CD4-positive, alpha-beta T cell treated with Interleukin-21 for 1 hour (primary cell): Measurements from ENCODE around the gene ZNF276.
A peak's percentile ranks its signal among the peaks of the same experiment; 100 is the strongest.
"Not testable (repeated sequence)": the region's sequence is repeated elsewhere in the genome, so short reads cannot be mapped to it uniquely, and the experiment has no call there.

Experiments used
- DNase-seq: peaks from one replicate; pipeline ENCODE4 v3.0.0-alpha.2; 2020

The ZNF276 gene

DNA sequence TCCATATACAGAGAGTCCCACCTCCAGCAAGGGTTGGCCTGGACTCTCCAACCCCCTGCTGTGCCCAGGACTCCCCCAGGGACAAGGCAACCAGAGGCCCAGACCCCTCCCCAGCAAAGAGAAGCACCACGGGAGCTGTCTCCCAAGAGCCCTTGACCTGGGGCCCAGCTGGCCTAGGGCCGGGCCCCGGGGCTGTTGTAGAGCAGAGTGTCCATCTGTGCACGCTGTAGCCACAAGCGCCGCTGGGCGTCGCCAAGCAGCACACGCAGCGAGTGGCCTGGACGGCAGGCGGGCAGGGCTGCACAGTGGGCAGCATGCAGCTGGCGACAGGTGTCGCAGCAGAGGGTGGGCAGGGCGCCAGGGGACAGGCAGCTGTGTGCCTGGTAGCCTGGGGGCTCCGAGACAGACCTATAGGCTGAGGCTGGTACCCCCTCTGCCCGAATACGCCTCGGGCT, 24.1 kb upstream of the ZNF276 start:
- DNase-seq = no peak

DNA sequence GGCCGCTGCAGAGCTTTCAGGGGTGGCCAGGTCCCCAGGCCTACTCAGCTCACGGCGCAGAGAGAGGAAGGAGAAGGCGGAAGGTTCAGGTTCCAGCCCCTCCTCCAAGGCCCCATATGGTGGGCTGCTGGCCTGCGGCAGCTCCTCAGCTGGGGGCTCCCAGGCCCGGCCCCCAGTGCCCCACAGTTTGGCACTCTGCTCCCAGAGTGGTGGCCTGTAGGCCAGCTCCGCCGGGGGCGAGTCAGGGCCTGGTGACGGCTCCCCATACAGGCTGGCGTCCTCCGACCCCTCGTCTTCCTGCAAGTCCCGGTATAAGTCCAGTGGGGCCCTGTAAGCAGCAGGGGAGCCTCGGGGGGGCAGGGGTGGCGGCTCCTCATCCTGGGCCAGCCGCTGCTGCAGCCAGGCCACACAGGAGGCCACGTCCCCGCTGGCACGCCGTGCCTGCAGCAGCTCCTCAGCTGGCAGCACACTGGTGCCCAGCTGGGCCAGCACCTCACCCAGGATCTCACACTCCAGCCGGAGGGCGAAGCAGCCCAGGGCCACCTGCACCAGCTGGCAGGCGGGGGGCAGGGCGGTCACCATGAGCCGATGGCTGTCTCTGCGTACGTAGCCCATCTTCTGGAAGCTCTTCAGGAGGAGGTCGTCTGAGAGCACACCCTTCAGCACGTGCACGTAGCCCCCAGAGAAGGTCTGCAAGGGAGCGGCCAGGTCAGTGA, 23.6 kb upstream of the ZNF276 start:
- DNase-seq = no peak

DNA sequence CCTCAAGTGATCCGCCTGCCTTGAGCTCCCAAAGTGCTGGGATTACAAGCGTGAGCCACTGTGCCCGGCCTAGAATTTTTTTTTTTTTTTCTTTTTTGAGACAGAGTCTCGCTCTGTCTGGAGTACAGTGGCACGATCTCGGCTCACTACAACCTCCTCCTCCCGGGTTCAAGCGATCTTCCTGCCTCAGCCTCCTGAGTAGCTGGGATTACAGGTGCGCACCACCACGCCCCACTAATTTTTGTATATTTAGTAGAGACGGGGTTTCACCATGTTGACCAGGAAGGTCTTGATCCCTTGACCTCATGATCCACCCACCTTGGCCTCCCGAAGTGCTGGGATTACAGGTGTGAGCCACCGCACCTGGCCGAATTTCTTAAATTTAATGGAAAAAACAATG, 22.6 kb upstream of the ZNF276 start:
- DNase-seq = not testable (repeated sequence)

DNA sequence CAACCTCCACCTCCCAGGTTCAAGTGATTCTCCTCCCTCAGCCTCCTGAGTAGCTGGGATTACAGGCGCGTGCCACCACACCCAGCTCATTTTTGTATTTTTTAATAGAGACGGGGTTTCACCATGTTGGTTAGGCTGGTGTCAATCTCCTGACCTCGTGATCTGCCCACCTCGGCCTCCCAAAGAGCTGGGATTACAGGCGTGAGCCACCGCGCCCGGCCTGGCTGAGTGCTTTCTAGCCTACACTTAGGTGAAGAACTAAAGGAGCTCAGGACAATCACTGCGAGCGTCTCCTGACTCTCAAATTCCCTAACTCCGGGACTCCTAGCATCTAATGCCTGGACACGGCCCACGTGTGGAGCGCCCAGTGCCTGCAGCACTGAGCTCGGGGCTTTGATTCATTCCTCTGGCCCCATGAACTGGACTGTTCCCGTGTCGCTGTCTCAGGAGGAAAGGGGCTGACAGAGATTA, 21.7 kb upstream of the ZNF276 start:
- DNase-seq = not testable (repeated sequence)

DNA sequence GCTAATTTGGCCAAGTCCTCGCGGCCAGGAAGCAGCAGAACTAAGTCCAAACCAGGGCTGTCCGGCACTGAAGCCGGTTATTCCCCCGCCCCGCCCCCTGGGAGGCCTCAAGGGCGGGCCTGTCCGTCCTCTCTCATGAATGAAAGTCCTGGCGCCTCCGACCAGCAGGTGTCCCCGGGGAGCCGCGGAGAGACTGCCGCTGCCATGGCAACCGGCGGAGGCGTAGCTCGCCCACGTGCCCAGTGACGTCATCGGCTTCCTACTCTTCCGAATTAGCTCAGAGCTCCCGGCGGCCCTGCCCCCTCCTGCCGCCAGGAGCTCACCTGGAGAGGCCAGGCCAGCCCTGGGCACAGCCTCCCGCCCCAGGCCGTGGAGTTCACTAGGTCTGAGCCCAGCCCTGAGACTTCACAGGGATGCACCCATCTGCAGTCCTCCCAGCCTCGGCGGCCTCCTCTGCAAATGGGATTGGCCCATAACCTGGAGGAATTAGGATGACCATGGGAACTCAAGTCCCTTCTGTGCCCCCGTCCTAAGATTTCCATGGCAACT, 21.2 kb upstream of the ZNF276 start:
- peak; percentile 96 for DNase-seq

DNA sequence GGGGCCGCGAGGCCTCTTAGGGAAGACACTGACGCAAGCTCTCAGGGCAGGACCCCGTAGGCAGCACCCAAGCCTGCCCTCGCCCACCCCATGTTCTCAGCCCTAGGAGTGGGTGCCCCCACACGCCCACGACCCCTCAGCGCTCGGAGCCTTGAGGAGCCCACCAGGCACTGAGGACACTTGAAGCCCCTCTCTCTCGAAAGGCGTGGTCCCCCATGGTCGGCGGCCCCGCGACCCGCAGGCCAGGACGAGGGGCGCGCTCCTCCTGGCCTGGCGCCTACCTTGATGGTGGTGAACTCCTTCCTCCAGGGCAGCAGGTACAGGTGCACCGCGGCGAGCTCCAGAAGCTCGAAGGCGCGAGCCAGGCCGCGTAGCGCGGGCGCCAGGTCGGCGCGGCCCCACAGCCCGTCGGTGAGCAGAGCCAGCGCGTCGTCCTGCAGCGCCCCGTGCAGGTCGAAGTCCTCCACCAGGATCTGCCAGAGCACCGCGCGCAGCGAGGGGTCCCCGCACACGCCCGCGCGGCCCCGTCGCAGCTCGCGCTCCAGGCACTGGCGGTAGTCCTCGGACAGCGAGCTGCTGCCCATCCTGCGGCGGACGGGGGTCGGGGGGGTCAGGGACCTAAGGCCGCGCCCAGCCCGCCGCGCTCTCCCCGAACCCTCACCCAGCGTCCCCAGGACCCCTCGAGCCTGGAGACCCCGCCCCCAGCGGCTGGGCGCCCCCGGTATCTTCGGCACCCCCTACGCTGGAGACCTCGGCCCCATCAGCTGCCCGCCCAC, 20.5 kb upstream of the ZNF276 start:
- peak; percentile 57 for DNase-seq

DNA sequence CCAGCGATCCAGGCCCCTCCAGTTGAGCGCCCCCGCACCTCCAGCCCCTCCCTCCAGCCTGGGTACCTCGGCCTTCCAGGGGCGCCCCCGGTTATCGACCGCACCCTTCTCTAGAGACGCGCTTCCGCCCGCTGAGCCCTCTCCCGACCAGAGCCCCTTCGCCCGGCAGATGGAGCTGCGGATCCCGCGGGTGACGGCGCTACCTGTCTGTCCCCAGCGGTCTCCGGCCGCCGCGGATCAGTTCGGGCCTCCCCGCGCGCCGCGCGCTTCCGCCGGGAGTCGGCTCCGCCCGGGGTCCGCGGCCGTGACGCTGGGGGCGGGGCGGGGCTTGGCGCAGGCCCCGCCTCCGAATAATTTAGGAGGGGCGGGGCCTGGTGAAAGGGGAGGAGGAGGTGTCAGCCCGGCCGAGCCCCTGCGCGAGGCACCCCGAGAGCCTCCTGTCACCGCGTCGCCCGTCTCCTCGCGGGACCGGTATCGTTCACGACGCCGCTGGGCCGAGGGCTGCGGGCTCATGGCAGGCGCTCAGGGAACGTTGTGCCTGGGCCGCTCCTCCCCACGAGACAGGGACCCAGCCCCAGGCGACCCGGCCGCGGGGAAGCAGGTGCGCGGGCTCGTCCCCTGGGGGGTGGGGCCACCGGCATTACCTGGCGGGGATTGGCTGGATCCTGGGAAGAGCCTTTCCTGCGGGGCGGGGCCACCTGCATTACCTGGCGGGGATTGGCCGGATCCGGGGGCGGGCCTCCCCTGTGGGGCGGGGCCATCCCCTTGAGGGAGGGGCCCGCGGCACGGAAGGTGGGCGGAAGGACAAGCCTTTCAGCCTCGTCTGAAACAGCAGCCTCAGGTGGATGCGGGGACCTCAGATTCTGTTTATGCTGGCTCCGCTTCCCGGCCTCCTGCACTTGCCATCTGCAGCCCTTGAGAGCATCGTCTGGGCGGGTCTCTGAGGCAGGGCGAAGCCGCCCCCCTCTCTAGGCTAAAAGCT, 19.6 kb upstream of the ZNF276 start, which contains the start of gene SPATA2L:
Gene SPATA2L (minus strand): TSS at position 281 of the 982 bp plus-strand sequence. CDS start 473 bp downstream, outside the sequence.
- DNase-seq = peak; percentile 97

DNA sequence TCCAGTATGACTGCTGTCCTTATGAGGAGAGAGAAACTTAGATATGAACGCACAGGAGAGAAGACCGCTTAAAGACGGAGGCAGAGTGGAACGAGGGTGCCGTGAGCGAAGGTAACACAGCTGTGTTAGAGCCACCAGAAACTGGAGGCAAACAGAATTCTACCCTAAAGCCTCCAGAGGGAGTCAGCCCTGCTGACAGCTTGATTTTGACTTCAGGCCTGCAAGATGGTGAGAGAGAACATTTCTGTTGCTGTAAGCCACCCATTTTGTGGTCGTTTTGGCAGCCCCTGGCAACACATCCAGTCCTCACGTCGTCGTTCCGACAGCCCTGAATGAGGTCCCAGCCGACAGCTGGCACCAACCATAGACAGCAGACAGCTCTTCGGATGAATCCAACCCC, 17.1 kb upstream of the ZNF276 start:
- no peak for DNase-seq

DNA sequence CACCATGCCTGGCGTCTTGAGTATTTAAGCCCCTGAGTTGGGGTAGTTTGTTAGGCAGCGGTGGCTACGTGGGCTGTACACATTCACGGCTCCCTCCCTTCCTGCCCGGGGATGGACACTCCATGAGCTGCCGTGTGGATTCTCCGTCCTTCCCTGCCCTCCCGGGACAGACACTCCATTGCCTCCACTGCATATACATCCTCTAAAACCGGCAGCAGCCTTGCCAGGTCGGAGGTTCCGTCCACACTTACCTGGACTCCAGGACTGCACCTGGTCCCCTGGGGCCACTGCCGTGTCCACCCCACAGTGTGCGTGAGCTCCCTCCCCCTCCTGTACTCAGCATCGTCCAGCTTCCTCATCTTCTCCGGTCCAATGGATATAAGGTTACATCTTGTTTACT, 16.3 kb upstream of the ZNF276 start:
- DNase-seq = no peak

DNA sequence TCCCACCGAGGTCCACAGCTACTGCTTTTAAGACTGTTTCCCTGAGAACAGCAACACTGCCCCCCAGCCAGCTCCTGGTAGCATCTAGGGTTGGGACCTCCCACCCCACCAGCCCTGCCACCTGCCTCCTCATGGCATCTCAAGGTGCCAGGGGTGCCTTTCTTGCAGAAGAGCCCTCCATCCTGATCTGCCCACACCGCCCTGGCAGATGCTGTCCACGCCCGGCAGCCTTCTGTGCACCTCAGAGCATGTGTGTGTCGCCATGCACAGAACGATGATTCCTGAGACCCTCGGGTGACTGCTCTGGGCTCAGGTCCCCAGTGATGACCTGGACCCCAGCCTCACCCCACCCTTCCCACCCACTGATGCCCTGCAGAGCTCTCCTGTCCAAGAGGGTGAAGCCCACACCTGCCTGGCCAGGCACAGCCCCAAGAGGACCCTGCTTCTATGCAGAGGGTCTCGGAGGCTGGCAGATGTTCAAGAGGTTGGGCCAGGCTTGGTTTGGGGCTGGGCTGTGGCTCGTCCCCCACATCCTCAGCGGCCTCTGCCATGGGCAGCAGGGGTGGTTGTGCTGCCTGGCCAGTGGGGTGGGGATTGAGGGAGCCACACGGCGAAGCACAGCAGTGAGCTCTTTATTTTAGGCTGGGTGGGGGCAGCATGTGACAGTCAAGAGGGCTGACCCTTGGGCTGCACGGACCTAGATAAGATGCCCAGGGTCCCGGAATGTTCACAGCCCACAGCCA, 14.6 kb upstream of the ZNF276 start:
- no peak for DNase-seq

DNA sequence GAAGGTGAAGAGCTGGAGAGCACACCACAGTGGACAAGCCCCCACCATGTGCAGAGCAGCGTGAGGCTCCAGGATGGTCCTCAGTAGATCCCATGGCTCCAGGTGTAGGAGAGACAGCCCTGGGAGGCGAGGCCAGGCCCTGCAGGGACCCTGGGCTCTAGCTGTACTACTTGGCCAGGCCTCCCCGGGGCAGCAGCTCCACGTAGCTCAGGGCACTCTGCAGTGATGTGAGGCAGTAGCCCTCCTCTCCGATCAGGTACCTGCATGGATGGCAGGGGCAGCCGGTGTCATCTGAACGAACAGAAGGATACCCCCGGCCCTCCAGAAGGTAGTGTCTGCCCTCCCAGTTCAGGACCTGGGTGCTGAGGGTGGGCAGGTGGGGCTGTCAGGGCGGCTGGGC, 13.6 kb upstream of the ZNF276 start:
- DNase-seq = no peak

DNA sequence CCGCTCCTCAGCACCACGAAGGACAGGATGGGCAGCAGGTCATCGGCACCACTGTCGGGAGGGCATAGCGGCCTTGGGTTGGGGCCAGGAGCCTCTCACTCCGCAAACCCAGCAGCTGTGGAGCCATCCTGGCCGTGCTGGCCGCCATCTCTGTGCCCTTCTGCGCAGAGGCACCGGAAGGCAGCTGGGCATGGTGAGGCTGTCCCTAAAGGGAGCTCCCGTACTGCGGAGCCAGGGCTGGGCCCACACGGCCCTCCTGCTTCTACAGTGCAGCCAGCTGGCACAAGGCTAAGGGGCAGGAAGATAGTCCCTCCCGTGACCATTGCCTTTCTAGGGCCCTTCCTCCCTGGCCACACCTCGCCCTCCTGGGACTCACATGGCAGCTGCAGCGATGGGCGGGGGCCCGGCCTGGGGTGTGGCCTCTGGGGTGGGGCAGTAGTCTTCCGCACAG, 12.8 kb upstream of the ZNF276 start:
- no peak for DNase-seq

DNA sequence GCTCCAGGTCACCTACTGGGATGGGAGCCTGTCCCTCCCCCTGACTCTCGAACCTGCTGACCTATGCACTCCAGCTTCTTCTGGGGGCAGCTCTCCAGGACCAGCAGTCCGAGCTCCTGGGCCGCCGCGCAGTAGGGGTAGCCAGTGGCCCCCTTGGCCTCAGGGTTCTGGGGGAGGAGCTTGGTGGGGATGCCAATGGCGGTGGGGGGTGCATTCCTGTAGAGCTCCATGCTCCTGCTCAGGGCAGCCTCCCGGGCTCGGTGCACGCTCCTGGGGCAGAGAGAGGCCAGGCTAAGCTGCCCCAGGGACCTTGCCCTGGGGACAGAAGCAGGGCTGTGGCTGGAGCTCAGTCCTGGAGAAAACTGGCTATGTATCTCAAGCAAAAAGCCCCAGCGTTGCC, 12.2 kb upstream of the ZNF276 start:
- DNase-seq = no peak

DNA sequence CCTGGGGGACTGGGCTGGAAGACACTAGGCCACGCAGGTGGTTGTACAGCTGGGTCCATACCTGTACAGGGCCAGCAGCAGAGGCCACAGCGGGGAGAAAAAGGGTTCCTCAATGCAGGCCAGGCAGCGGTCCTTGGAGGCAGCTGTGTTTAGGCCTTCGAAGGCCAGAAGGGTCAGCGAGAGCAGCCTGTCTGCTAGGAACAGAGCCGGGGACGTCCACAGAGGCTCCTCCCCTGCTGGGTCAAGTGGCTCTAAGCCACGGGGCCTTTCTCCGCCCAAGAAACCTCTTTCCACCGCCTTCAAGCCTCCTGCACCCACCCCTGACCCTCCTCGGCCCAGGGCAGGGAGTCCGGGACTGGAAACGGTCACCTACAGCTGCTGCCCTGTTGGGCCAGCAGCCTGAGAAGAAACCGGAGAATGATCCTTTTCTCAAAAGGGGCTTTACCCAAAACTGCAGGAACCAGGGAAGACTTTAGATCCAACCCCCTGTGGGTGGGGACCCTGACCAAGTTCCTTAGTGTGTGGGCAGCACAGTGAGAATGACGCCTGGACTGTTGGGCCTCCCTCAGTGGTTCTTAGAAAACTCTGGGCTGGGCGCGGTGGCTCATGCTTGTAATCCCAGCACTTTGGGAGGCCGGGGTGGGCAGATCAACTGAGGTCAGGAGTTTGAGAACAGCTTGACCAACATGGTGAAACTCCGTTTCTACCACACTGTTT, 11.5 kb upstream of the ZNF276 start:
- DNase-seq = no peak

DNA sequence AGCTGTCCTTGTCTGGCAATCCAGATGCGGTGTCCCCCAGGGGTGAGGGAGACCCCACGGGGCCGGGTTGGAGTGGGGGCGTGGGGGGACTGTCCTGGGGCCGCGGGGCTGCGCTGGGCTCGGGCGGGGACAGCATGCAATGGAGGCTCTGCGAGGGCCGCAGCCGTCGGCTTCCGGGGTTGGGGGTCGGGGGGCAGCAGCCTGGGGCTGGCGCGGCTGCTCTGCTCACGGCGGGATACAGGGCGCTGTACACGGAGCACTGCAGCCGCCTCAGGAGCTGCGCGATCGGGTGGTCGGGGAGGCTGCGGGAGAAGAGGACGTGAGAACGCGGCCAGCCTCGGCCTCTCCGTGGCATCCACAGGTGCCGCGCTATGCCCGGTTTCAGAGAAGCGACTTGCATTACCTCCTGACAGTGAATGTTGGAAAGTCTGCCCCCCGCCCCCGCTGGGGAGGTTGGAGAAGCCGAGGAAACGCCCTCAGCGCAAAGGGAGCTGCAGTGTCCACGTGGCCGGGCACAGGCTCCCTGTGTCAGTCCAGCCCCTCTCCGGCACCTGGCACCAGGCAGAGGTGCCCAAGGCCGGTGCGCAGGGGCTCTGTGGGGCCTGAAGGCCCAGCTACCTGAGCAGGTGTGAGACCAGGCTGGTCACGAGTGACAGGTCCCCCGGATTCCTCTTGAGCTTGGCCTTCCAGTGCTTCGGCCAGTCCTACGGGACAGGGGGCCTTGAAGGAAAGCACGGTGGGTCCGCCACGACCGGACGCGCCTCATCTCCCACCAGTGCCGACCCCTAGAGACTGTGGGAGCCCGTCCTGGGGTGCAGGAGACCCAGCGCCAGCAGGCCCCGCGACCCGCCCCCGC, 10.4 kb upstream of the ZNF276 start:
- DNase-seq = no peak

DNA sequence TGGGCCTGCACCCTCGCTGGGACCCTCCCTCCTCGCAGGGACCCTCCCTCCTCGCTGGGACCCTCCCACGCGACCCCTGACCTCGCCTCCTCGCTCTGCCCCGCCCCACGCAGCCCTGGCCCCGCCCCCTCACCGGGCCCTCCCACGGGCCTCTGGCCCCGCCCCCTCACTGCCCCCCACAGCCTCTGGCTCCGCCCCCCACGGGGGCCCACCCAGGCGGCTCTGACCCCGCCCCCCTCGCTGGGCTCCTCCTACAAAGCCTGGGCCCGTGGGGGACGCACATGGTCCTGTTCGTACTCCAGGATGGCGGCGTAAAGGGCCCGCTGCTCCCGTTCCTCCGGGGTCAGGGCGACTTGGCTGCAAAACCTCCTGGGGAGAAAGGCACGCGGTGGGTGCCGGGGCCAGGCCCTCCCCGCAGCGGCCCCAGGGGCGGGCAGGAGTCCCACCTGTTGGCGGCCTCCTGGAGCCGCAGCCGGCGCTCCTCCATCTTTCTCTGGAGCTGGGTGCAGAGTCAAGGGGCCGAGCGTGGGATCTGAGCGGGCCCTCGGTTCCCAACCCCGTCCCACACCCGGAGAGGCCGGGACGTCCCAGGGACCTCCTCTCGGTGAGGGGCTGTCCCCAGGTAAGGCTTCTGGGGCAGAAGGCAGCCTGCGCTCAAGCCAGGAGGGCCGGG, 9.6 kb upstream of the ZNF276 start:
- DNase-seq = peak; percentile 66

DNA sequence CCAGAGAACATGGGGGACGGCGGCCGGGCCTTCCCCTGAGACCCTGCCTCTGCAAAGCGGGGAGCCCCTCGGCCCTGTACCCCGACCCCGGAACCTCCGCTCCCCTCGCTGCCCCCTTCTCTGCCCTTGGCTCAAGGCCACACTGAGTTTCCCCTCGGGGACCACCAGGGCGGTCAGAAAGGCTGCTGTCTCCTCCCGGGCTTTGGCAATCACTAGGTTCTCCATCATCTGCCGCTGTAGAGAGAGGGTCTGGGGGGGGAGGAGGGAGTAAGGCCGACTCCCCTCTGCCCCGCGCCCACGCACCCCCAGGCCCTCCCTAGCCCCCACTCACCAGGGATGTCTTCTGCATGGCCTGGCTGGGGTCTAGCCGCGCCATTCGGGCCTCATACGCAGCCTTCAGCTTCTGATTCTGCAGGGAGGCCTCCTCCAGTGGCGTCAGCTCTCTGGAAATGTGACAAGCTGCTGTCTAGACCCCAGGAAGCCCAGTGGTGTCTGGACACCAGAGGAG, 9.0 kb upstream of the ZNF276 start:
- no peak for DNase-seq

DNA sequence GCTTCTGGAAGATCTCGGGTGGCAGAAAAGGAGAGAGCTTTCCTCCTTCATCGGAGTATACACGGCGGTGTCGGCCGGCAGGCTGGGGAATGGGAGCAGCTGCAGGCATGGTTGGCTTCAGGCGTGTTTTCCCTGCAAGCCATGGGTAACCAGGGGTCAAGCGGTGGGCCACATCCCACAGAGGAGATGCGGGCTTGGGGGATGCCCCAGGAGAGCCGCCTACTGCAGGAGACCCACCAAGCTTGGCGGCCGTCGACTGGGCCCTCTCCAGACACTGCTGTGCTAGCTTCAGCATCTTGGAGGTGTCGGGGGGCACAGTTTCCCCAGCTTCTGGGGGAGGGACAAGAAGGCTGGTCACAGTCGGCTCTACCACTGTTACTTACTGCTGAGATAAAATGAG, 4.8 kb upstream of the ZNF276 start:
- DNase-seq = no peak
